CD4-positive, alpha-beta memory T cell (primary cell): ENCODE results near the gene CYP19A1. TPM values are rescaled to one million over a fixed set of nuclear protein-coding genes. Genes with fewer than 3 reads are reported as not detected.

Experiments
- CTCF ChIA-PET: fragments of 350-600 bp; sonication (Branson Sonifier 250); formaldehyde crosslinking; loops from one replicate; lab custom pipeline; 2021; ENCODE audit warnings: inconsistent platforms; ENCODE audit not compliant: partially characterized antibody; lab: Charles Lee
- POLR2A ChIA-PET: fragments of 350-600 bp; sonication (Branson Sonifier 250); formaldehyde crosslinking; loops from one replicate; lab custom pipeline; 2021; ENCODE audit not compliant: partially characterized antibody; lab: Charles Lee
- DNase-seq, 5 donors: peaks; one replicate each; pipeline versions ENCODE4 v3.0.0 to v3.0.0-alpha.2; 2020 to 2022; ENCODE audit warnings: mixed read lengths in 1 of 5
- H3K27ac ChIP-seq: one replicate; pipeline ENCODE4 v1.7.0; 2013; ENCODE audit warnings: low read depth, low read length
- H3K27me3 ChIP-seq: 2 replicates; pipeline ENCODE4 v1.7.0; 2013; ENCODE audit warnings: mild to moderate bottlenecking, low read length, moderate library complexity; ENCODE audit not compliant: insufficient read depth
- H3K36me3 ChIP-seq: 2 replicates; pipeline ENCODE4 v1.7.0; 2013; ENCODE audit warnings: mild to moderate bottlenecking, low read length, moderate library complexity; ENCODE audit not compliant: insufficient read depth
- H3K4me1 ChIP-seq: 2 replicates; pipeline ENCODE4 v1.7.0; 2013; ENCODE audit warnings: mild to moderate bottlenecking, low read length, moderate library complexity; ENCODE audit not compliant: insufficient read depth
- H3K4me3 ChIP-seq, 2 donors: one replicate each; pipeline ENCODE4 v1.7.0; 2013; ENCODE audit warnings: low read length in 2 of 2, mild to moderate bottlenecking in 1 of 2
- H3K9me3 ChIP-seq, 2 donors: one replicate each; pipeline ENCODE4 v1.7.0; 2013; ENCODE audit warnings: low read length in 2 of 2, control low read depth in 1 of 2; ENCODE audit not compliant: control insufficient read depth in 1 of 2
- H3K27ac Mint-ChIP-seq, 7 donors: one replicate each; pipeline ENCODE4 v1.8.0; 2020 to 2021; ENCODE audit warnings: mixed read lengths in 7 of 7, mild to moderate bottlenecking in 6 of 7, inconsistent platforms in 3 of 7, moderate library complexity in 3 of 7
- H3K27me3 Mint-ChIP-seq, 2 donors: one replicate each; pipeline ENCODE4 v1.8.0; 2020 to 2021; ENCODE audit warnings: mixed read lengths in 2 of 2
- H3K36me3 Mint-ChIP-seq, 2 donors: one replicate each; pipeline ENCODE4 v1.8.0; 2020 to 2021; ENCODE audit warnings: mixed read lengths in 2 of 2, inconsistent platforms in 1 of 2, mild to moderate bottlenecking in 1 of 2
- H3K4me1 Mint-ChIP-seq, 4 donors: one replicate each; pipeline ENCODE4 v1.8.0; 2020 to 2021; ENCODE audit warnings: mixed read lengths in 4 of 4, mild to moderate bottlenecking in 1 of 4
- H3K4me3 Mint-ChIP-seq, 8 donors: one replicate each; pipeline ENCODE4 v1.8.0; 2020 to 2021; ENCODE audit warnings: mixed read lengths in 8 of 8, mild to moderate bottlenecking in 7 of 8, moderate library complexity in 6 of 8, inconsistent platforms in 3 of 8
- H3K9me3 Mint-ChIP-seq, 8 donors: one replicate each; pipeline ENCODE4 v1.8.0; 2020 to 2021; ENCODE audit warnings: mixed read lengths in 8 of 8, mild to moderate bottlenecking in 5 of 8, inconsistent platforms in 3 of 8, moderate library complexity in 1 of 8
- intact Hi-C: fragments of 100-400 bp; cut with micrococcal nuclease; formaldehyde crosslinking; loops from one replicate; pipeline ENCODE4 v1.15.1; 2023
- microRNA-seq: library from miRNA; unstranded; fragments of <30 nt; microRNA quantifications from one replicate; pipeline ENCODE4 v1.2.0, GENCODE V29; 2021; ENCODE audit warnings: borderline replicate concordance, borderline number of aligned reads, borderline microRNAs expressed, mixed read lengths
- polyA plus RNA-seq, 2 donors: library from polyadenylated mRNA; unstranded; fragments of 300-500 nt; fragmentation: Illumina TruSeq; gene quantifications; one replicate each; pipeline ENCODE4 v1.2.3, GENCODE V29; 2021
- total RNA-seq, 2 experiments: library from RNA; stranded (reverse); gene quantifications; one replicate each; pipeline ENCODE4 v1.2.3, GENCODE V29; 2021

Gene CYP19A1
- total and polyA plus RNA-seq, 4 experiments from 2014 or later, result not detected

GRCh38 chr15:51161491-51162220 is 176.7 kb downstream of the CYP19A1 start:
- CTCF ChIA-PET, result interaction anchor here (0.9 to 4.8 kb wide), 8 partner anchors 8 to 91 kb away, joined by 3 to 40 read pairs (median 8); no protein-coding TSS in a partner anchor
- H3K36me3 Mint-ChIP-seq, result no peaks in the 10 kb centered on the region

GRCh38 chr15:51160484-51160883 is 177.9 kb downstream of the CYP19A1 start:
- Mint-ChIP-seq H3K4me3 (no peak overlapping the region), H3K27me3 (peaks cover 4 to 10% of the 10 kb centered on the region in 2 donors), H3K9me3 (no peaks in the 10 kb centered on the region), H3K27ac (no peak overlapping the region), H3K4me1 (peaks cover 0 to 2% (median 0%) of the 10 kb centered on the region in 4 donors), H3K36me3 (no peaks in the 10 kb centered on the region)
- Histone ChIP-seq H3K27ac (no peak overlapping the region), H3K9me3 (no peaks in the 10 kb centered on the region), H3K27me3 (no peaks in the 10 kb centered on the region), H3K4me1 (no peaks in the 10 kb centered on the region), H3K4me3 (no peak overlapping the region), H3K36me3 (no peaks in the 10 kb centered on the region)
- intact Hi-C loops, result no loop called here
- ChIA-PET POLR2A (no interaction called here), CTCF (interaction anchor here (0.8 to 3.3 kb wide), 3 partner anchors 9 to 12 kb away, joined by 4 to 8 read pairs (median 4); no protein-coding TSS in a partner anchor)
- no peak for DNase-seq

More at GRCh38 chr15:51161491-51162220, 176.7 kb downstream of the CYP19A1 start:
- Mint-ChIP-seq H3K4me1 (peaks cover 0 to 2% (median 0%) of the 10 kb centered on the region in 4 donors), H3K27ac (no peak overlapping the region), H3K4me3 (no peak overlapping the region), H3K27me3 (peaks cover 4 to 12% of the 10 kb centered on the region in 2 donors), H3K9me3 (no peaks in the 10 kb centered on the region)
- H3K4me1 ChIP-seq, result no peaks in the 10 kb centered on the region
- POLR2A ChIA-PET, result no interaction called here
- intact Hi-C loops, result no loop called here
- no peak for DNase-seq
- no peaks in the 10 kb centered on the region for H3K36me3 ChIP-seq
- no peak overlapping the region for H3K27ac ChIP-seq
- no peak overlapping the region for H3K4me3 ChIP-seq
- no peaks in the 10 kb centered on the region for H3K27me3 ChIP-seq
- no peaks in the 10 kb centered on the region for H3K9me3 ChIP-seq

Small RNA genes within 50 kb of the gene (microRNA-seq; reads per million reads assigned to microRNA genes)
- gene MIR4713 (not detected), gene MIR7973-1 (not detected), gene MIR7973-2 (not detected)

Other genes starting within 250 kb of the CYP19A1 start
- not detected for gene TNFAIP8L3, start 243.7 kb downstream of the CYP19A1 start, total RNA-seq
- gene TNFAIP8L3, start 243.7 kb downstream of the CYP19A1 start, polyA plus RNA-seq, result not detected
- gene GLDN, start 3.1 kb upstream of the CYP19A1 start, total RNA-seq, result not detected
- gene GLDN, start 3.1 kb upstream of the CYP19A1 start, polyA plus RNA-seq, result not detected